Measurements from ENCODE around the gene PCDH9.

PCDH9 gene

GRCh38 chr13:67095621-67096020, 134.5 kb downstream of the PCDH9 start:
- no peaks in the 10 kb centered on the region for H3K9me3 ChIP-seq (ENCODE audit: insufficient read depth, low read length)
- no peak overlapping the region for H3K9ac ChIP-seq (ENCODE audit: low read length)
- no peak overlapping the region for H2AFZ ChIP-seq (ENCODE audit: low read depth, low read length, severe bottlenecking)
- H3K4me3 ChIP-seq (ENCODE audit: insufficient read depth, low read length, poor library complexity, severe bottlenecking) = no peak overlapping the region
- H3K79me2 ChIP-seq (ENCODE audit: insufficient read depth, low read length) = no peaks in the 10 kb centered on the region
- H3K36me3 ChIP-seq (ENCODE audit: low read length) = no peaks in the 10 kb centered on the region
- no peaks in the 10 kb centered on the region for H3K9me2 ChIP-seq (replicated peaks; ENCODE audit: insufficient read depth, low read length)
- H3K4me2 ChIP-seq (ENCODE audit: low read depth, low read length, poor library complexity, severe bottlenecking) = no peak overlapping the region
- no peaks in the 10 kb centered on the region for H3F3A ChIP-seq (ENCODE audit: insufficient read depth)
- no peaks in the 10 kb centered on the region for H4K20me1 ChIP-seq (ENCODE audit: low read depth, low read length)
- no peaks in the 10 kb centered on the region for H3K27me3 ChIP-seq (ENCODE audit: low read length)
- TF ChIP-seq, protein P1, sequence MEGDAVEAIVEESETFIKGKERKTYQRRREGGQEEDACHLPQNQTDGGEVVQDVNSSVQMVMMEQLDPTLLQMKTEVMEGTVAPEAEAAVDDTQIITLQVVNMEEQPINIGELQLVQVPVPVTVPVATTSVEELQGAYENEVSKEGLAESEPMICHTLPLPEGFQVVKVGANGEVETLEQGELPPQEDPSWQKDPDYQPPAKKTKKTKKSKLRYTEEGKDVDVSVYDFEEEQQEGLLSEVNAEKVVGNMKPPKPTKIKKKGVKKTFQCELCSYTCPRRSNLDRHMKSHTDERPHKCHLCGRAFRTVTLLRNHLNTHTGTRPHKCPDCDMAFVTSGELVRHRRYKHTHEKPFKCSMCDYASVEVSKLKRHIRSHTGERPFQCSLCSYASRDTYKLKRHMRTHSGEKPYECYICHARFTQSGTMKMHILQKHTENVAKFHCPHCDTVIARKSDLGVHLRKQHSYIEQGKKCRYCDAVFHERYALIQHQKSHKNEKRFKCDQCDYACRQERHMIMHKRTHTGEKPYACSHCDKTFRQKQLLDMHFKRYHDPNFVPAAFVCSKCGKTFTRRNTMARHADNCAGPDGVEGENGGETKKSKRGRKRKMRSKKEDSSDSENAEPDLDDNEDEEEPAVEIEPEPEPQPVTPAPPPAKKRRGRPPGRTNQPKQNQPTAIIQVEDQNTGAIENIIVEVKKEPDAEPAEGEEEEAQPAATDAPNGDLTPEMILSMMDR (IDR thresholded peaks at IDR 0.05; ENCODE audit: insufficient read depth, low read length, poor library complexity, severe bottlenecking) = no peak
- no peak for TF ChIP-seq EZH2phosphoT487 (conservative IDR thresholded peaks at IDR 0.05; ENCODE audit: low read length)
- H3K27ac ChIP-seq (ENCODE audit: low read depth, low read length) = no peak overlapping the region

DNA sequence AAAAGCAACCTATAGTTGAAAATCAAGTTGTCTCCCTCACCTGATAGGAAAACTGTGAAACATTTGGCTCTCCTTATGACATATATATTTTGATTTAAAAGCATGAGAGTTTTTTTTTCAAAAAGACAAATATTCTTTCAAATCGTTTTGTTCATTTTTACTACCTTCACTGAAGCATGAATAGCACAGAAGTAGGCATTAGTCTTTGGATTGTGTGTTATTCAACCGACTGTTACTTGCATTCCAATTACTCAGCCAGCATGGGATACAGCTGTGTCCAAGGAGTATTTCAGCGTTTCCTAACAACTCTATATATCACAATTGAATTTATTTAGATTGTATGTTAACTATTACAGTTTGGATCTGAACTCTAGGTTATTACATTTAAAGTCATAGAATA, 135.2 kb downstream of the PCDH9 start:
- TF ChIP-seq EZH2phosphoT487 (conservative IDR thresholded peaks at IDR 0.05; ENCODE audit: low read length) = no peak
- TF ChIP-seq, protein P1 (IDR thresholded peaks at IDR 0.05; ENCODE audit: insufficient read depth, low read length, poor library complexity, severe bottlenecking) = no peak
- H3K79me2 ChIP-seq (ENCODE audit: insufficient read depth, low read length) = no peaks in the 10 kb centered on the region
- H3K36me3 ChIP-seq (ENCODE audit: low read length) = no peaks in the 10 kb centered on the region
- H3K9ac ChIP-seq (ENCODE audit: low read length) = no peak overlapping the region
- H3K4me2 ChIP-seq (ENCODE audit: low read depth, low read length, poor library complexity, severe bottlenecking) = no peak overlapping the region
- H3F3A ChIP-seq (ENCODE audit: insufficient read depth) = no peaks in the 10 kb centered on the region
- H3K9me2 ChIP-seq (replicated peaks; ENCODE audit: insufficient read depth, low read length) = no peaks in the 10 kb centered on the region
- no peaks in the 10 kb centered on the region for H3K9me3 ChIP-seq (ENCODE audit: insufficient read depth, low read length)
- no peaks in the 10 kb centered on the region for H4K20me1 ChIP-seq (ENCODE audit: low read depth, low read length)
- no peaks in the 10 kb centered on the region for H3K27me3 ChIP-seq (ENCODE audit: low read length)
- no peak overlapping the region for H2AFZ ChIP-seq (ENCODE audit: low read depth, low read length, severe bottlenecking)
- H3K27ac ChIP-seq (ENCODE audit: low read depth, low read length) = no peak overlapping the region
- H3K4me3 ChIP-seq (ENCODE audit: insufficient read depth, low read length, poor library complexity, severe bottlenecking) = no peak overlapping the region

- H2AFZ ChIP-seq (ENCODE audit: low read depth, low read length, severe bottlenecking) = peak overlapping the region; percentile 55
- H3K27ac ChIP-seq (ENCODE audit: low read depth, low read length) = no peak overlapping the region
- no peaks in the 10 kb centered on the region for H3K36me3 ChIP-seq (ENCODE audit: low read length)
- no peaks in the 10 kb centered on the region for H3F3A ChIP-seq (ENCODE audit: insufficient read depth)
- no peak overlapping the region for H3K4me3 ChIP-seq (ENCODE audit: insufficient read depth, low read length, poor library complexity, severe bottlenecking)
- no peak overlapping the region for H3K9ac ChIP-seq (ENCODE audit: low read length)
- no peak for TF ChIP-seq EZH2phosphoT487 (conservative IDR thresholded peaks at IDR 0.05; ENCODE audit: low read length)
- TF ChIP-seq, protein P1 (IDR thresholded peaks at IDR 0.05; ENCODE audit: insufficient read depth, low read length, poor library complexity, severe bottlenecking) = no peak
- no peaks in the 10 kb centered on the region for H3K9me3 ChIP-seq (ENCODE audit: insufficient read depth, low read length)
- no peaks in the 10 kb centered on the region for H3K79me2 ChIP-seq (ENCODE audit: insufficient read depth, low read length)
- no peak overlapping the region for H3K4me2 ChIP-seq (ENCODE audit: low read depth, low read length, poor library complexity, severe bottlenecking)
- no peaks in the 10 kb centered on the region for H3K27me3 ChIP-seq (ENCODE audit: low read length)
- H3K9me2 ChIP-seq (replicated peaks; ENCODE audit: insufficient read depth, low read length) = no peaks in the 10 kb centered on the region
- no peaks in the 10 kb centered on the region for H4K20me1 ChIP-seq (ENCODE audit: low read depth, low read length)
These were observed 136.1 kb downstream of the PCDH9 start for GRCh38 chr13:67094078-67094477.

All from SU-DHL-6 (cell line).